ENCODE results near the gene XRCC3.

Gene XRCC3

GRCh38 chr14:103738166-103738565, 22.9 kb upstream of the XRCC3 start:
- DNase-seq, result no peak

- DNase-seq, result no peak
Measured at GRCh38 chr14:103737432-103738045, 22.3 kb upstream of the XRCC3 start.

- no peak for DNase-seq
Measured at GRCh38 chr14:103736546-103737431, 21.5 kb upstream of the XRCC3 start.

- no peak for DNase-seq
Measured at GRCh38 chr14:103735815-103736545, 20.7 kb upstream of the XRCC3 start.

- no peak for DNase-seq
Measured at GRCh38 chr14:103735439-103735814, 20.2 kb upstream of the XRCC3 start.

- DNase-seq, result no peak
Measured at GRCh38 chr14:103735022-103735421, 19.8 kb upstream of the XRCC3 start.

- no peak for DNase-seq
Measured at GRCh38 chr14:103734081-103734888, 19.0 kb upstream of the XRCC3 start.

GRCh38 chr14:103733651-103734050, 18.4 kb upstream of the XRCC3 start:
- no peak for DNase-seq

GRCh38 chr14:103732868-103733620, 17.8 kb upstream of the XRCC3 start:
- DNase-seq, result no peak

GRCh38 chr14:103731916-103732867, 16.9 kb upstream of the XRCC3 start:
- no peak for DNase-seq

GRCh38 chr14:103731481-103731880, 16.2 kb upstream of the XRCC3 start:
- DNase-seq, result no peak

GRCh38 chr14:103730490-103731035, 15.3 kb upstream of the XRCC3 start:
- no peak for DNase-seq

- DNase-seq, result no peak
Measured at GRCh38 chr14:103729496-103730448, 14.5 kb upstream of the XRCC3 start.

GRCh38 chr14:103728721-103729120, 13.5 kb upstream of the XRCC3 start:
- DNase-seq, result no peak

GRCh38 chr14:103728141-103728540, 12.9 kb upstream of the XRCC3 start:
- DNase-seq, result no peak

- DNase-seq, result no peak
Measured at GRCh38 chr14:103727313-103727980, 12.2 kb upstream of the XRCC3 start.

- DNase-seq, result no peak
Measured at GRCh38 chr14:103726474-103726873, 11.2 kb upstream of the XRCC3 start.

GRCh38 chr14:103725739-103726395, 10.6 kb upstream of the XRCC3 start:
- no peak for DNase-seq
